HL-60 (cell line): ENCODE data around the gene BAZ2B.

ENCODE experiments used
- DNase-seq, 2 experiments: peaks; one replicate each; pipeline ENCODE4 v3.0.0-alpha.2; 2010 to 2020; ENCODE audit warnings: low read depth in 1 of 2, low spot score in 1 of 2
- H3K27ac ChIP-seq: fragments of 250-450 bp; sonication (Bioruptor Pico); replicated peaks from 2 replicates; pipeline ENCODE4 v1.5.1; 2020; ENCODE audit warnings: mild to moderate bottlenecking, moderate library complexity
- H3K27me3 ChIP-seq: fragments of 250-450 bp; sonication (Bioruptor Pico); 2 replicates; pipeline ENCODE4 v1.5.1; 2021; ENCODE audit warnings: mild to moderate bottlenecking, moderate library complexity; ENCODE audit not compliant: insufficient read depth, poor library complexity, severe bottlenecking
- H3K4me3 ChIP-seq: replicated peaks from 2 replicates; pipeline ENCODE4 v1.5.1; 2011; ENCODE audit warnings: mild to moderate bottlenecking, control low read depth, low read length; ENCODE audit not compliant: insufficient read depth
- GABPA ChIP-seq: IDR thresholded peaks from 2 replicates; pipeline ENCODE4 v1.6.1; 2012; ENCODE audit warnings: low read depth
- POLR2AphosphoS5 ChIP-seq: IDR thresholded peaks from 2 replicates; pipeline ENCODE4 v1.6.1; 2012; ENCODE audit warnings: low read depth
- SPI1 ChIP-seq: IDR thresholded peaks from 2 replicates; pipeline ENCODE4 v1.6.1; 2012; ENCODE audit warnings: low read depth, mild to moderate bottlenecking, borderline replicate concordance
- TF ChIP-seq, protein P1 (sequence below): IDR thresholded peaks from 2 replicates; pipeline ENCODE4 v1.6.1; 2012; ENCODE audit warnings: low read depth; ENCODE audit not compliant: insufficient replicate concordance
- TF ChIP-seq, protein P2 (sequence below): IDR thresholded peaks from one replicate; pipeline ENCODE4 v1.5.1; 2011; ENCODE audit warnings: low read length, control low read depth, inconsistent platforms; ENCODE audit not compliant: insufficient read depth

BAZ2B gene

DNA sequence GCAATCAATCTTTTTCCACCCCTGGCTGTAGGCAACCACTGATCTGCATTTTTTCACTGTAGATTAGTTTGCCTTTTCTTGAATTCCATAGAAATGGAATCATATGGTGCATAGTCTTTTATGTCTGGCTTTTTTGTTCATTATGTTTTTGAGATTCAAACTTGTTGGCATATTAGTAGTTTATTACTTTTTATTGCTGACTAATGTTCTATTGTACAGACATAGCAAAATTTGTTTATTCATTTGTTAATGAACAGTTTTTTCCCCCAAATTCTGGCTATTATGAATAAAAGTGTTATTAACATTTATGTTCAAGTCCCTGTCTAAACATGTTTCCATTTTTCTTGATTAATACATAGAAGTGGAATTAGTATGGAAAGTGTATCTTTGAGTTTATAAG, 308.4 kb downstream of the BAZ2B start:
- no peak for DNase-seq
- TF ChIP-seq POLR2AphosphoS5 (no peak), GABPA (no peak), SPI1 (no peak)
- TF ChIP-seq, protein P1, sequence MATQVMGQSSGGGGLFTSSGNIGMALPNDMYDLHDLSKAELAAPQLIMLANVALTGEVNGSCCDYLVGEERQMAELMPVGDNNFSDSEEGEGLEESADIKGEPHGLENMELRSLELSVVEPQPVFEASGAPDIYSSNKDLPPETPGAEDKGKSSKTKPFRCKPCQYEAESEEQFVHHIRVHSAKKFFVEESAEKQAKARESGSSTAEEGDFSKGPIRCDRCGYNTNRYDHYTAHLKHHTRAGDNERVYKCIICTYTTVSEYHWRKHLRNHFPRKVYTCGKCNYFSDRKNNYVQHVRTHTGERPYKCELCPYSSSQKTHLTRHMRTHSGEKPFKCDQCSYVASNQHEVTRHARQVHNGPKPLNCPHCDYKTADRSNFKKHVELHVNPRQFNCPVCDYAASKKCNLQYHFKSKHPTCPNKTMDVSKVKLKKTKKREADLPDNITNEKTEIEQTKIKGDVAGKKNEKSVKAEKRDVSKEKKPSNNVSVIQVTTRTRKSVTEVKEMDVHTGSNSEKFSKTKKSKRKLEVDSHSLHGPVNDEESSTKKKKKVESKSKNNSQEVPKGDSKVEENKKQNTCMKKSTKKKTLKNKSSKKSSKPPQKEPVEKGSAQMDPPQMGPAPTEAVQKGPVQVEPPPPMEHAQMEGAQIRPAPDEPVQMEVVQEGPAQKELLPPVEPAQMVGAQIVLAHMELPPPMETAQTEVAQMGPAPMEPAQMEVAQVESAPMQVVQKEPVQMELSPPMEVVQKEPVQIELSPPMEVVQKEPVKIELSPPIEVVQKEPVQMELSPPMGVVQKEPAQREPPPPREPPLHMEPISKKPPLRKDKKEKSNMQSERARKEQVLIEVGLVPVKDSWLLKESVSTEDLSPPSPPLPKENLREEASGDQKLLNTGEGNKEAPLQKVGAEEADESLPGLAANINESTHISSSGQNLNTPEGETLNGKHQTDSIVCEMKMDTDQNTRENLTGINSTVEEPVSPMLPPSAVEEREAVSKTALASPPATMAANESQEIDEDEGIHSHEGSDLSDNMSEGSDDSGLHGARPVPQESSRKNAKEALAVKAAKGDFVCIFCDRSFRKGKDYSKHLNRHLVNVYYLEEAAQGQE: no peak
- TF ChIP-seq, protein P2, sequence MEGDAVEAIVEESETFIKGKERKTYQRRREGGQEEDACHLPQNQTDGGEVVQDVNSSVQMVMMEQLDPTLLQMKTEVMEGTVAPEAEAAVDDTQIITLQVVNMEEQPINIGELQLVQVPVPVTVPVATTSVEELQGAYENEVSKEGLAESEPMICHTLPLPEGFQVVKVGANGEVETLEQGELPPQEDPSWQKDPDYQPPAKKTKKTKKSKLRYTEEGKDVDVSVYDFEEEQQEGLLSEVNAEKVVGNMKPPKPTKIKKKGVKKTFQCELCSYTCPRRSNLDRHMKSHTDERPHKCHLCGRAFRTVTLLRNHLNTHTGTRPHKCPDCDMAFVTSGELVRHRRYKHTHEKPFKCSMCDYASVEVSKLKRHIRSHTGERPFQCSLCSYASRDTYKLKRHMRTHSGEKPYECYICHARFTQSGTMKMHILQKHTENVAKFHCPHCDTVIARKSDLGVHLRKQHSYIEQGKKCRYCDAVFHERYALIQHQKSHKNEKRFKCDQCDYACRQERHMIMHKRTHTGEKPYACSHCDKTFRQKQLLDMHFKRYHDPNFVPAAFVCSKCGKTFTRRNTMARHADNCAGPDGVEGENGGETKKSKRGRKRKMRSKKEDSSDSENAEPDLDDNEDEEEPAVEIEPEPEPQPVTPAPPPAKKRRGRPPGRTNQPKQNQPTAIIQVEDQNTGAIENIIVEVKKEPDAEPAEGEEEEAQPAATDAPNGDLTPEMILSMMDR: no peak
- no peak overlapping the region for H3K4me3 ChIP-seq
- no peak overlapping the region for H3K27ac ChIP-seq
- H3K27me3 ChIP-seq: no peaks in the 10 kb centered on the region

DNA sequence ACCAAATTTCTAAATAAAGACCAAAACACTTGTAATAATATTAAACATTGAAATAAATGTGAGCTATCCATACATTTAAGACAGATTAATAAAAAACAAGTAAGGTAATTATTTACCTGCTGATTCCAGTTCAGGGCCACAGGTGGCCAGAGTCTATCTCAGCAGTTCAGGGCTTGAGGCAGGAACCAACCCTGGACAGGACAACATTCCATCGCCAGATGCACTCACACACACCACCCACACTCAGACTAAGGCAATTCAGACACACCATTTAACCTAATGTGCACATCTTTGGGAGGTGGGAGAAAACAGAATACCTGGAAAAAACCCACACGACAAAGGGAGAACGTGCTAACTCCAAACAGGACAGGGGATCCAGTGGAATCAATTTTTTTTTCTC, 315.8 kb downstream of the BAZ2B start:
- Histone ChIP-seq H3K27ac (no peak overlapping the region), H3K27me3 (no peaks in the 10 kb centered on the region), H3K4me3 (no peak overlapping the region)
- no peak for DNase-seq
- TF ChIP-seq, protein P1: no peak
- TF ChIP-seq POLR2AphosphoS5: no peak
- TF ChIP-seq SPI1: no peak
- no peak for TF ChIP-seq GABPA
- TF ChIP-seq, protein P2: no peak

DNA sequence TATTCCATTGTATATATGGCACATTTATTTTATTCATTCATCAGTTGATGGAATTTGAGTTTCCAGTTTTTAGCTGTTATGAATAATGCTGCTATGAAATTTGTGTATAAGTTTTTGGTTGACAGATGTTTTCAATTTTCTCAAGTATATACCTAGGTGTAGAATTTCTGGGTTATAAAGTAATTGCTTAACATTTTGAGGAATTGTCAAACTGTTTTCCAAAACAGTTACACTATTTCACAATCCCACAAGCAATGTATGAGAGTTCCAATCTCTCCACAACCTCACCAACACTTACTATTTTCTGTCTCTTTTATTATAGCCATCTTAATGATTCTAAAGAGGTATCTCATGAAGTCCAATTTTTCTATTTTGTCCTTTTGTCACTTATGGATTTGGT, 317.4 kb downstream of the BAZ2B start:
- no peak for DNase-seq

More for the DNA sequence above, 317.4 kb downstream of the BAZ2B start:
- Histone ChIP-seq H3K27ac (no peak overlapping the region), H3K27me3 (no peaks in the 10 kb centered on the region), H3K4me3 (no peak overlapping the region)
- TF ChIP-seq SPI1: no peak
- TF ChIP-seq GABPA: no peak
- TF ChIP-seq, protein P2: no peak
- TF ChIP-seq, protein P1: no peak
- no peak for TF ChIP-seq POLR2AphosphoS5
